BJ (cell line): ENCODE data around the gene CERS6. TPM values are rescaled to one million over a fixed set of nuclear protein-coding genes. Genes with fewer than 3 reads are reported as not detected.

ENCODE experiments used
- CTCF ChIA-PET: fragments of 350-600 bp; formaldehyde crosslinking; extraction: SDS; loops from one replicate; lab custom pipeline; 2021; ENCODE audit warnings: antibody characterized with exemption, inconsistent platforms; lab: Yijun Ruan, JAX
- POLR2A ChIA-PET: fragments of 300-600 bp; sonication (Branson Sonifier 250); formaldehyde crosslinking; extraction: SDS; loops from one replicate; lab custom pipeline; 2021; ENCODE audit warnings: antibody characterized with exemption; lab: Charles Lee
- DNase-seq: peaks from one replicate; pipeline ENCODE4 v3.0.0-alpha.2; 2011; ENCODE audit warnings: low read depth
- H3K27me3 ChIP-seq: 2 replicates; pipeline ENCODE4 v1.6.0; 2011; ENCODE audit warnings: low read length; ENCODE audit not compliant: control insufficient read depth, insufficient read depth
- H3K36me3 ChIP-seq: 2 replicates; pipeline ENCODE4 v1.5.1; 2011; ENCODE audit warnings: low read length; ENCODE audit not compliant: control insufficient read depth, insufficient read depth
- H3K4me3 ChIP-seq: 2 replicates; pipeline ENCODE4 v1.5.1; 2011; ENCODE audit warnings: low read depth, mild to moderate bottlenecking, control low read depth, low read length
- polyA plus RNA-seq: library from polyadenylated mRNA; depleted of rRNA; stranded (reverse); fragments of >200 nt; gene quantifications from 2 replicates; pipeline ENCODE4 v1.2.3, GENCODE V29; 2011
- TF ChIP-seq, protein P1 (sequence below): IDR thresholded peaks from 2 replicates; pipeline ENCODE4 v1.5.1; 2011; ENCODE audit warnings: low read depth, mild to moderate bottlenecking, control low read depth, inconsistent platforms, low read length, moderate library complexity; ENCODE audit not compliant: insufficient read depth

The CERS6 gene
- polyA plus RNA-seq, 1 experiment = 1.6 TPM

DNA sequence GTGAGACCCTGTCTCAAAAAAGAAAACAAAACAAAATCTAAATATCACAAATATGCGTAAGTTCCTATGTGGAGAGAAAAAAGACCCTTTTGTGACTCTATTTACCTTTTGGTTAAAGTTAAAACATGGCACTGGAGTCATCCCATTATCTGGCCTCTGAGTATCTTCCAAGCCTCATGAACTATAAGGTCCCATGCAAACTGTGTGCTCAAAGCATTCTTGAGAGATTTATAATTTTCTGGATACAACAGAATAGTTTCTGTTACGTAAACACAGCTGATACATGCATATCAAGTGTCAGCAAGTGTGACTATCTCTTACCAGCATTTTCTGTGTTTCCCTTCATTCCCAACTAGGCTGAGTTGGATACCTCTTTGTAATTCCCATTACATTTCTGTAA is 337.5 kb downstream of the CERS6 start:
- no peaks in the 10 kb centered on the region for H3K27me3 ChIP-seq
- H3K4me3 ChIP-seq = no peak overlapping the region
- CTCF ChIA-PET = no interaction called here
- TF ChIP-seq, protein P1, sequence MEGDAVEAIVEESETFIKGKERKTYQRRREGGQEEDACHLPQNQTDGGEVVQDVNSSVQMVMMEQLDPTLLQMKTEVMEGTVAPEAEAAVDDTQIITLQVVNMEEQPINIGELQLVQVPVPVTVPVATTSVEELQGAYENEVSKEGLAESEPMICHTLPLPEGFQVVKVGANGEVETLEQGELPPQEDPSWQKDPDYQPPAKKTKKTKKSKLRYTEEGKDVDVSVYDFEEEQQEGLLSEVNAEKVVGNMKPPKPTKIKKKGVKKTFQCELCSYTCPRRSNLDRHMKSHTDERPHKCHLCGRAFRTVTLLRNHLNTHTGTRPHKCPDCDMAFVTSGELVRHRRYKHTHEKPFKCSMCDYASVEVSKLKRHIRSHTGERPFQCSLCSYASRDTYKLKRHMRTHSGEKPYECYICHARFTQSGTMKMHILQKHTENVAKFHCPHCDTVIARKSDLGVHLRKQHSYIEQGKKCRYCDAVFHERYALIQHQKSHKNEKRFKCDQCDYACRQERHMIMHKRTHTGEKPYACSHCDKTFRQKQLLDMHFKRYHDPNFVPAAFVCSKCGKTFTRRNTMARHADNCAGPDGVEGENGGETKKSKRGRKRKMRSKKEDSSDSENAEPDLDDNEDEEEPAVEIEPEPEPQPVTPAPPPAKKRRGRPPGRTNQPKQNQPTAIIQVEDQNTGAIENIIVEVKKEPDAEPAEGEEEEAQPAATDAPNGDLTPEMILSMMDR = no peak
- POLR2A ChIA-PET = no interaction called here
- H3K36me3 ChIP-seq = no peaks in the 10 kb centered on the region
- no peak for DNase-seq

DNA sequence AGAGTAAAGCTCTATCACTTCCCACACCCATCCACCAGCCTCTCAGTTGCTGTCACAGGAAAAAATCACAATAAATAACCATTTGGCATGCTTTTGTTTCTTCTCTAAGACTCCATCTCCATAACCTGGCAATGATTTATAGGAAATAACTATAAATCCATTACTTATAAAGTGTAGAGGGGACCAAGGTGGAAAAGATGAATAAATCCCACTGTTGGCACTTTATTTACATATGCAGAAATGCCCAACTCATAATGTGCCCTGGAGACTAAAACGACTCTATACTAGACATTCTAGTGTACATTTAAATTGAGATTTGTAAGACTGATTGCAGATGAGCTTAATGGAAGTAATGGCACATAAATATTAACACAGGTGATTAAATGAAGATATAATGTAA is 338.9 kb downstream of the CERS6 start:
- Histone ChIP-seq H3K27me3 (no peaks in the 10 kb centered on the region), H3K4me3 (no peak overlapping the region), H3K36me3 (no peaks in the 10 kb centered on the region)
- TF ChIP-seq, protein P1 = no peak
- POLR2A ChIA-PET = no interaction called here
- CTCF ChIA-PET = no interaction called here
- no peak for DNase-seq

- CTCF ChIA-PET = interaction anchor here (1.2 kb wide), 1 partner anchor 9 kb away, joined by 3 read pairs; no protein-coding TSS in a partner anchor
- POLR2A ChIA-PET = no interaction called here
- Histone ChIP-seq H3K36me3 (no peaks in the 10 kb centered on the region), H3K27me3 (no peaks in the 10 kb centered on the region), H3K4me3 (no peak overlapping the region)
- no peak for DNase-seq
- TF ChIP-seq, protein P1 = no peak
These were observed 340.1 kb downstream of the CERS6 start for GRCh38 chr2:168796090-168796577.

- ChIA-PET POLR2A (no interaction called here), CTCF (interaction anchor here (0.7 to 1.2 kb wide), 2 partner anchors 9 to 23 kb away, joined by 3 read pairs; no protein-coding TSS in a partner anchor)
- H3K36me3 ChIP-seq = no peaks in the 10 kb centered on the region
- TF ChIP-seq, protein P1 = no peak
- DNase-seq = no peak
- H3K4me3 ChIP-seq = no peak overlapping the region
- H3K27me3 ChIP-seq = no peaks in the 10 kb centered on the region
These were observed 340.7 kb downstream of the CERS6 start for GRCh38 chr2:168796583-168797285.

GRCh38 chr2:168797286-168797655 is 341.2 kb downstream of the CERS6 start:
- no peak for DNase-seq
- CTCF ChIA-PET = interaction anchor here (0.7 kb wide), 1 partner anchor 24 kb away, joined by 3 read pairs; no protein-coding TSS in a partner anchor
- TF ChIP-seq, protein P1 = no peak
- no peaks in the 10 kb centered on the region for H3K36me3 ChIP-seq
- H3K4me3 ChIP-seq = no peak overlapping the region
- POLR2A ChIA-PET = no interaction called here
- H3K27me3 ChIP-seq = no peaks in the 10 kb centered on the region
